ENCODE data around the gene RNF20. TPM values are rescaled to one million over a fixed set of nuclear protein-coding genes. Genes with fewer than 3 reads are reported as not detected.
"Not testable (repeated sequence)": the region's sequence is repeated elsewhere in the genome, so short reads cannot be mapped to it uniquely, and the experiment has no call there.

Gene RNF20
- total RNA-seq, 6 donors from 2014 or later: 12.2 to 45.6 (median 29.6) TPM

- ATAC-seq (ENCODE audit: low FRiP score in 2 of 2): no peak
- H3K4me3 ChIP-seq: no peak overlapping the region
- no peak for TF ChIP-seq POLR2AphosphoS5 (IDR thresholded peaks at IDR 0.05)
- no peak for TF ChIP-seq CTCF (IDR thresholded peaks at IDR 0.05)
- TF ChIP-seq EP300 (IDR thresholded peaks at IDR 0.05): no peak
- TF ChIP-seq POLR2A (IDR thresholded peaks at IDR 0.05): no peak
- DNase-seq: no peak
- H3K4me1 ChIP-seq: peaks cover 0 to 7% (median 0%) of the 10 kb centered on the region in 4 donors
- no peaks in the 10 kb centered on the region for H3K36me3 ChIP-seq
- no peaks in the 10 kb centered on the region for H3K27me3 ChIP-seq
- peak overlapping the region in 1 of 4 donors; percentile 4 for H3K27ac ChIP-seq
- 26 to 30% methylated on average over 2 of the region's 2 CpGs for WGBS, 2 donors
- no peaks in the 10 kb centered on the region for H3K9me3 ChIP-seq
Observed at GRCh38 chr9:101514071-101514470, 19.6 kb upstream of the RNF20 start.

DNA sequence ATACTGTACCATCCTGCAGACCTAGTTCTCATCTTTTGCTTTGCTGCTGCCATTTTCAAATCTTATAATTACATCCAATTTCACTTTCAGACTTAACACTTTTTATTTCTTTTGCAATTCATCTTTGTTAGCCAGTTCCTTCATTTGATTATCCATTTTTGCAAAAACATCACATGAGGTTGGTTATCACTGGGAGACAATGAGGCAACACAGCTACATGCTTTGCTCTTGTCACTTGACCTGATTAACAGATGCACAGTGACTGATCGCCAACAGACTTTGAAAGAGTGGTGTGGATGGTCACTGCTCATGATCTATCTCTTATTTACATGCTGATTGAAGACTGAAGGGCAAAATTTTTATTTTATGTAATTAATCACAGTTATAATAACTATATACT lies 17.0 kb upstream of the RNF20 start:
- Histone ChIP-seq H3K27ac (no peak overlapping the region), H3K9me3 (no peaks in the 10 kb centered on the region), H3K36me3 (no peaks in the 10 kb centered on the region), H3K4me3 (no peak overlapping the region), H3K4me1 (peaks cover 0 to 7% (median 0%) of the 10 kb centered on the region in 4 donors), H3K27me3 (no peaks in the 10 kb centered on the region)
- no peak for ATAC-seq (ENCODE audit: low FRiP score in 2 of 2)
- TF ChIP-seq POLR2A (IDR thresholded peaks at IDR 0.05) (no peak), EP300 (IDR thresholded peaks at IDR 0.05) (no peak), POLR2AphosphoS5 (IDR thresholded peaks at IDR 0.05) (no peak), CTCF (IDR thresholded peaks at IDR 0.05) (no peak)
- 90 to 92% methylated on average over 1 of the region's 1 CpG for whole genome bisulfite sequencing, 2 donors
- no peak for DNase-seq

GRCh38 chr9:101518489-101518888 lies 15.2 kb upstream of the RNF20 start:
- H3K36me3 ChIP-seq; H3K4me3 ChIP-seq; DNase-seq; H3K9me3 ChIP-seq; ATAC-seq (ENCODE audit: low FRiP score in 2 of 2); H3K27ac ChIP-seq; H3K27me3 ChIP-seq; H3K4me1 ChIP-seq: not testable (repeated sequence)
- 95 to 96% methylated on average over 3 of the region's 3 CpGs for WGBS, 2 donors

GRCh38 chr9:101524371-101524770 lies 9.3 kb upstream of the RNF20 start:
- Histone ChIP-seq H3K9me3 (no peaks in the 10 kb centered on the region), H3K27ac (no peak overlapping the region), H3K36me3 (no peaks in the 10 kb centered on the region), H3K4me1 (no peaks in the 10 kb centered on the region), H3K27me3 (no peaks in the 10 kb centered on the region), H3K4me3 (no peak overlapping the region)
- TF ChIP-seq CTCF (IDR thresholded peaks at IDR 0.05) (no peak), POLR2A (IDR thresholded peaks at IDR 0.05) (no peak), EP300 (IDR thresholded peaks at IDR 0.05) (no peak)
- DNase-seq (no peak), ATAC-seq (ENCODE audit: low FRiP score in 2 of 2) (no peak)
- 72 to 81% methylated on average over 3 to 6 of the region's 6 CpGs for WGBS, 2 donors

GRCh38 chr9:101527066-101527465 lies 6.6 kb upstream of the RNF20 start:
- Histone ChIP-seq H3K4me3 (no peak overlapping the region), H3K27ac (no peak overlapping the region), H3K27me3 (no peaks in the 10 kb centered on the region), H3K4me1 (no peaks in the 10 kb centered on the region), H3K9me3 (no peaks in the 10 kb centered on the region), H3K36me3 (no peaks in the 10 kb centered on the region)
- WGBS, 2 donors: 73 to 74% methylated on average over 6 of the region's 6 CpGs
- TF ChIP-seq POLR2A (IDR thresholded peaks at IDR 0.05): no peak
- no peak for TF ChIP-seq CTCF (IDR thresholded peaks at IDR 0.05)
- TF ChIP-seq POLR2AphosphoS5 (IDR thresholded peaks at IDR 0.05): no peak
- TF ChIP-seq EP300 (IDR thresholded peaks at IDR 0.05): no peak
- DNase-seq (no peak), ATAC-seq (ENCODE audit: low FRiP score in 2 of 2) (no peak)

Data from upper lobe of left lung (tissue), 6 donors.